BE2C (cell line): ENCODE data around the gene NPIPB6.
"Not testable (repeated sequence)": the region's sequence is repeated elsewhere in the genome, so short reads cannot be mapped to it uniquely, and the experiment has no call there.

Experiments used
- DNase-seq: peaks from one replicate; pipeline ENCODE4 v3.0.0-alpha.2; 2020
- H3K27me3 ChIP-seq: fragments of 250-450 bp; sonication (Bioruptor Pico); 2 replicates; pipeline ENCODE4 v1.5.1; 2020; ENCODE audit warnings: mild to moderate bottlenecking
- H3K36me3 ChIP-seq: fragments of 250-450 bp; sonication (Bioruptor Pico); 2 replicates; pipeline ENCODE4 v1.5.1; 2020; ENCODE audit warnings: mild to moderate bottlenecking
- H3K4me1 ChIP-seq: fragments of 250-450 bp; sonication (Bioruptor Pico); 2 replicates; pipeline ENCODE4 v1.5.1; 2020
- H3K4me3 ChIP-seq: 2 replicates; pipeline ENCODE4 v1.5.1; 2011; ENCODE audit warnings: low read depth, low read length
- H3K9me3 ChIP-seq: fragments of 250-450 bp; sonication (Bioruptor Pico); 2 replicates; pipeline ENCODE4 v1.5.1; 2020
- CTCF ChIP-seq: IDR thresholded peaks from 2 replicates; pipeline ENCODE4 v1.5.1; 2012; ENCODE audit warnings: mild to moderate bottlenecking, low read depth, low read length

The NPIPB6 gene

GRCh38 chr16:28332632-28333031, 30.7 kb downstream of the NPIPB6 start:
- H3K27me3 ChIP-seq, H3K4me1 ChIP-seq, H3K9me3 ChIP-seq, H3K36me3 ChIP-seq, H3K4me3 ChIP-seq, DNase-seq: not testable (repeated sequence)

- not testable (repeated sequence) for H3K36me3 ChIP-seq, H3K4me3 ChIP-seq, DNase-seq, H3K4me1 ChIP-seq, H3K27me3 ChIP-seq, H3K9me3 ChIP-seq
These were observed 32.3 kb downstream of the NPIPB6 start for GRCh38 chr16:28330981-28331380.

GRCh38 chr16:28330232-28330631, 33.1 kb downstream of the NPIPB6 start:
- H3K4me1 ChIP-seq, H3K36me3 ChIP-seq, H3K27me3 ChIP-seq, H3K9me3 ChIP-seq, H3K4me3 ChIP-seq: not testable (repeated sequence)
- DNase-seq, result peak; percentile 72

- no peaks in the 10 kb centered on the region for H3K36me3 ChIP-seq
- peak; percentile 79 for DNase-seq
- no peaks in the 10 kb centered on the region for H3K27me3 ChIP-seq
These were observed 36.3 kb downstream of the NPIPB6 start for GRCh38 chr16:28326881-28327610.

GRCh38 chr16:28324887-28325279, 38.4 kb downstream of the NPIPB6 start:
- no peaks in the 10 kb centered on the region for H3K9me3 ChIP-seq
- TF ChIP-seq CTCF, result no peak
- H3K27me3 ChIP-seq, result no peaks in the 10 kb centered on the region
- H3K4me1 ChIP-seq, result no peaks in the 10 kb centered on the region
- H3K4me3 ChIP-seq, result no peak overlapping the region
- H3K36me3 ChIP-seq, result no peaks in the 10 kb centered on the region
- DNase-seq, result no peak

More at GRCh38 chr16:28326881-28327610, 36.3 kb downstream of the NPIPB6 start:
- peak; percentile 95 for TF ChIP-seq CTCF
- Histone ChIP-seq H3K4me3 (no peak overlapping the region), H3K9me3 (no peaks in the 10 kb centered on the region), H3K4me1 (no peaks in the 10 kb centered on the region)

GRCh38 chr16:28324235-28324886, 38.9 kb downstream of the NPIPB6 start:
- Histone ChIP-seq H3K27me3 (no peaks in the 10 kb centered on the region), H3K4me3 (no peak overlapping the region), H3K9me3 (no peaks in the 10 kb centered on the region), H3K4me1 (no peaks in the 10 kb centered on the region), H3K36me3 (no peaks in the 10 kb centered on the region)
- no peak for DNase-seq
- no peak for TF ChIP-seq CTCF

- Histone ChIP-seq H3K4me3 (no peak overlapping the region), H3K36me3 (no peaks in the 10 kb centered on the region), H3K9me3 (no peaks in the 10 kb centered on the region), H3K4me1 (no peaks in the 10 kb centered on the region), H3K27me3 (no peaks in the 10 kb centered on the region)
- TF ChIP-seq CTCF, result peak; percentile 81
- DNase-seq, result peak; percentile 65
These were observed 41.5 kb downstream of the NPIPB6 start for GRCh38 chr16:28321700-28322411.
